Heart right ventricle (tissue), 16 donors: Measurements from ENCODE around the gene PKNOX2. TPM values are rescaled to one million over a fixed set of nuclear protein-coding genes. Genes with fewer than 3 reads are reported as not detected.

Source experiments
- ATAC-seq, 8 donors: fragments of 200-7000 bp; cut with Tn5 transposase; one replicate each; pipeline ENCODE4 v1.9.1; 2020; ENCODE audit warnings: mild to moderate bottlenecking in 8 of 8, moderate library complexity in 8 of 8, moderate number of reproducible peaks in 1 of 8
- DNase-seq, 2 donors: peaks; one replicate each; pipeline ENCODE4 v3.0.0-alpha.2; 2020
- H3K27ac ChIP-seq, 10 donors: fragments of 200-600 bp; sonication (generic) in 2 of 10; one replicate each; pipeline versions ENCODE4 v1.5.0 to v1.8.0; 2020 to 2022; ENCODE audit warnings: mild to moderate bottlenecking in 3 of 10
- H3K27me3 ChIP-seq, 7 donors: fragments of 200-600 bp; one replicate each; pipeline ENCODE4 v1.8.0; 2021 to 2022; ENCODE audit warnings: mild to moderate bottlenecking in 2 of 7
- H3K36me3 ChIP-seq, 9 donors: fragments of 200-600 bp; sonication (generic) in 1 of 9; one replicate each; pipeline versions ENCODE4 v1.5.0 to v1.8.0; 2020 to 2022; ENCODE audit warnings: mild to moderate bottlenecking in 2 of 9
- H3K4me1 ChIP-seq, 9 donors: fragments of 200-600 bp; sonication (generic) in 1 of 9; one replicate each; pipeline versions ENCODE4 v1.5.0 to v1.8.0; 2020 to 2022; ENCODE audit warnings: mild to moderate bottlenecking in 4 of 9
- H3K4me3 ChIP-seq, 10 donors: fragments of 200-600 bp; sonication (generic) in 2 of 10; one replicate each; pipeline versions ENCODE4 v1.5.0 to v1.8.0; 2020 to 2022; ENCODE audit warnings: mild to moderate bottlenecking in 7 of 10, moderate library complexity in 2 of 10
- H3K9me3 ChIP-seq, 11 donors: fragments of 200-600 bp in 10 of 11; sonication (generic) in 2 of 11; one replicate each; pipeline versions ENCODE4 v1.5.0 to v1.8.0; 2013 to 2022; ENCODE audit warnings: mild to moderate bottlenecking in 2 of 11, control low read depth in 1 of 11, moderate library complexity in 1 of 11
- WGBS, 2 donors: extraction: QIAGEN DNeasy Blood & Tissue Kit; methylation state at CpG; one replicate each; pipeline ENCODE4 v1.1.7; 2013; ENCODE audit warnings: inconsistent platforms in 1 of 2; 5-methylcytosine and 5-hydroxymethylcytosine counted together
- intact Hi-C, 10 donors: fragments of 100-400 bp; cut with DNase I; formaldehyde crosslinking; loops; one replicate each; pipeline versions ENCODE4 v1.11.1 to v1.14.2; 2022
- polyA plus RNA-seq, 2 donors: library from polyadenylated mRNA; stranded (reverse); fragments of 200-250 nt; gene quantifications; one replicate each; pipeline ENCODE4 v1.2.3, GENCODE V29; 2013
- total RNA-seq, 10 donors: library from RNA; stranded (reverse); fragmentation: NEBNext Ultra II Directional in 3 of 10; extraction: Animal tissue kit (Norgen Biotek cat#: 25700) in 3 of 10; gene quantifications; one replicate each; pipeline versions ENCODE4 v1.2.1 to v1.2.4, GENCODE V29; 2021 to 2023
- TF ChIP-seq, protein P1 (sequence below), 9 donors: fragments of 200-600 bp; sonication (generic) in 2 of 9; IDR thresholded peaks; one replicate each; pipeline versions ENCODE4 v1.5.0 to v1.8.0; 2021 to 2022; ENCODE audit warnings: antibody characterized with exemption in 9 of 9, mild to moderate bottlenecking in 5 of 9, moderate library complexity in 1 of 9
- donor health status: Arrhythmogenic right ventricular cardiomyopathy.
- donor health status: ischemic (EF 13 %, LVEDD 7.1; RV severe dilation, severe dysfunction).
- donor health status: healthy with polysubstance abuse.
- donor health status: DM: no; HTN: yes; CAD: no.
- donor health status: DM: no; HTN: no; CAD: no.
- donor health status: ischemic (EF 25% LVEDD 6.9; RV normal size, moderate dysfunction).
- donor health status: ischemic (EF 25% LVEDD 5.7; RV mildly dilated, moderate dysfunction).
- donor health status: healthy.
- donor health status: DM: yes; HTN: yes; CAD: no.
- donor health status: Ischemic cardiomyopathy.
- donor health status: ischemic (EF 35%, LVEDD 5.7; RV mildly dilated, moderate dysfunction).
- donor health status: nonischemic (EF 11% LVEDD 7.7; RV severe dilation, severe dysfunction).
- donor health status: DM: yes; HTN: yes; CAD: no.
- donor health status: PGD.
- donor health status: ischemic (EF 29% LVEDD 5.4; RV normal size, mild dysfunction).
- donor health status: nonischemic (EF 23%, LVEDD 6.1; RV moderate dilation, normal function).

The PKNOX2 gene
- total and polyA plus RNA-seq, 12 donors, result 2.5 to 5.8 (median 4.5) TPM

DNA sequence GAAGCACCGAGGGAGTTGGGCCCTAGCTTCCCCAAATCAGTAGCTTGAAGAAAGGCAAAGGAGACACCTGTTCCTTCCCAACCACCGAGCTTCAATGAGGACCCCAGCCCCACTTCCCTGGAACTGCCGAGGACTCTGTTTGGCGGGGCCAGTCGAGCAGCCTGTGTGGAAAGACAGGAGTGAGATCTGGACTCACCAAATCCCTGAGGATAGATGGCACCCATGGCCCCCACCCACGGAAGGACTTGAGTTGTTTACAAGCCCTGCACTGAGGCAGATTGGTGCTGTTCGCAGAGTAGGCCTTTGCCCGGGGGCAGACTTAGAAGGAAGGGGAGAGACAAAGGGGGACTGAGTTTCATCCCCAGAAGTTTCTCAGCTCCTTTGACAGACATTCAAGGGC, 266.9 kb downstream of the PKNOX2 start:
- Histone ChIP-seq H3K36me3 (peaks cover 0 to 13% (median 0%) of the 10 kb centered on the region in 9 donors), H3K4me3 (no peak overlapping the region), H3K27me3 (no peaks in the 10 kb centered on the region), H3K27ac (no peak overlapping the region), H3K4me1 (peaks cover 0 to 23% (median 7%) of the 10 kb centered on the region in 9 donors), H3K9me3 (no peaks in the 10 kb centered on the region)
- WGBS, 2 donors, result 86 to 91% methylated on average over 8 of the region's 8 CpGs
- intact Hi-C loops, result loop anchor here in 3 of 10 donors (5.0 to 10.0 kb wide), 4 partner anchors 337 to 477 kb away; partner anchors contain the start of gene CCDC15 (in 1 of the 3)
- ATAC-seq, result no peak
- TF ChIP-seq, protein P1, sequence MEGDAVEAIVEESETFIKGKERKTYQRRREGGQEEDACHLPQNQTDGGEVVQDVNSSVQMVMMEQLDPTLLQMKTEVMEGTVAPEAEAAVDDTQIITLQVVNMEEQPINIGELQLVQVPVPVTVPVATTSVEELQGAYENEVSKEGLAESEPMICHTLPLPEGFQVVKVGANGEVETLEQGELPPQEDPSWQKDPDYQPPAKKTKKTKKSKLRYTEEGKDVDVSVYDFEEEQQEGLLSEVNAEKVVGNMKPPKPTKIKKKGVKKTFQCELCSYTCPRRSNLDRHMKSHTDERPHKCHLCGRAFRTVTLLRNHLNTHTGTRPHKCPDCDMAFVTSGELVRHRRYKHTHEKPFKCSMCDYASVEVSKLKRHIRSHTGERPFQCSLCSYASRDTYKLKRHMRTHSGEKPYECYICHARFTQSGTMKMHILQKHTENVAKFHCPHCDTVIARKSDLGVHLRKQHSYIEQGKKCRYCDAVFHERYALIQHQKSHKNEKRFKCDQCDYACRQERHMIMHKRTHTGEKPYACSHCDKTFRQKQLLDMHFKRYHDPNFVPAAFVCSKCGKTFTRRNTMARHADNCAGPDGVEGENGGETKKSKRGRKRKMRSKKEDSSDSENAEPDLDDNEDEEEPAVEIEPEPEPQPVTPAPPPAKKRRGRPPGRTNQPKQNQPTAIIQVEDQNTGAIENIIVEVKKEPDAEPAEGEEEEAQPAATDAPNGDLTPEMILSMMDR (IDR thresholded peaks at IDR 0.05), result no peak
- DNase-seq, result no peak

GRCh38 chr11:125433454-125434121, 269.0 kb downstream of the PKNOX2 start:
- Histone ChIP-seq H3K4me3 (no peak overlapping the region), H3K27ac (no peak overlapping the region), H3K36me3 (peaks cover 0 to 13% (median 0%) of the 10 kb centered on the region in 9 donors), H3K27me3 (no peaks in the 10 kb centered on the region), H3K4me1 (peaks cover 0 to 23% (median 7%) of the 10 kb centered on the region in 9 donors), H3K9me3 (no peaks in the 10 kb centered on the region)
- intact Hi-C loops, result loop anchor here in 3 of 10 donors (5.0 to 10.0 kb wide), 4 partner anchors 339 to 479 kb away; partner anchors contain the start of gene CCDC15 (in 1 of the 3)
- DNase-seq (peak; percentile 41 to 50), ATAC-seq (peak; percentile 72 to 89 (median 81))
- 21 to 22% methylated on average over 11 of the region's 11 CpGs for WGBS, 2 donors
- TF ChIP-seq, protein P1 (IDR thresholded peaks at IDR 0.05), result peak; percentile 23 to 70 (median 51)

GRCh38 chr11:125435461-125436238, 271.1 kb downstream of the PKNOX2 start:
- TF ChIP-seq, protein P1 (IDR thresholded peaks at IDR 0.05), result no peak
- ATAC-seq (no peak), DNase-seq (no peak)
- intact Hi-C loops, result loop anchor here in 2 of 10 donors (10.0 kb wide), 3 partner anchors 341 to 481 kb away; partner anchors contain the start of gene CCDC15 (in 1 of the 2)
- Histone ChIP-seq H3K4me1 (peaks cover 0 to 8% (median 0%) of the 10 kb centered on the region in 9 donors), H3K36me3 (peaks cover 0 to under 1% (median 0%) of the 10 kb centered on the region in 9 donors), H3K27ac (no peak overlapping the region), H3K9me3 (no peaks in the 10 kb centered on the region), H3K27me3 (no peaks in the 10 kb centered on the region), H3K4me3 (no peak overlapping the region)
- WGBS, 2 donors, result 70 to 79% methylated on average over 9 of the region's 9 CpGs

GRCh38 chr11:125441648-125442410, 277.3 kb downstream of the PKNOX2 start:
- intact Hi-C loops, result no loop called here
- no peaks in the 10 kb centered on the region for H3K27me3 ChIP-seq
- peaks cover 0 to 13% (median 0%) of the 10 kb centered on the region in 9 donors for H3K4me1 ChIP-seq
- ATAC-seq (no peak), DNase-seq (no peak)
- H3K27ac ChIP-seq, result no peak overlapping the region
- TF ChIP-seq, protein P1 (IDR thresholded peaks at IDR 0.05), result no peak
- H3K36me3 ChIP-seq, result peaks cover 0 to 21% (median 0%) of the 10 kb centered on the region in 9 donors
- H3K9me3 ChIP-seq, result no peaks in the 10 kb centered on the region
- 79 to 82% methylated on average over 11 of the region's 11 CpGs for WGBS, 2 donors
- no peak overlapping the region for H3K4me3 ChIP-seq
